GOT3 (cell line): ENCODE results near the gene GPR26.

Experiments
- DNase-seq: peaks from one replicate; lab custom pipeline; 2025; ENCODE audit warnings: mixed read lengths; lab: John Stamatoyannopoulos, UW

GPR26 gene

GRCh38 chr10:123648595-123648994 lies 17.6 kb upstream of the GPR26 start:
- DNase-seq = no peak

- no peak for DNase-seq
Measured at GRCh38 chr10:123649676-123650075, 16.5 kb upstream of the GPR26 start.

- DNase-seq = no peak
Measured at GRCh38 chr10:123651421-123652047, 14.6 kb upstream of the GPR26 start.

- DNase-seq = no peak
Measured at GRCh38 chr10:123655751-123656150, 10.4 kb upstream of the GPR26 start.

- no peak for DNase-seq
Measured at GRCh38 chr10:123663522-123663921, 2.6 kb upstream of the GPR26 start.

- DNase-seq = no peak
Measured at GRCh38 chr10:123665491-123666286, 466 bp upstream of the GPR26 start.

GRCh38 chr10:123669886-123670285 lies 3.7 kb downstream of the GPR26 start:
- no peak for DNase-seq

GRCh38 chr10:123673198-123673597 lies 7.0 kb downstream of the GPR26 start:
- DNase-seq = no peak

- no peak for DNase-seq
Measured at GRCh38 chr10:123674741-123675140, 8.6 kb downstream of the GPR26 start.

- no peak for DNase-seq
Measured at GRCh38 chr10:123675811-123676210, 9.7 kb downstream of the GPR26 start.

- no peak for DNase-seq
Measured at GRCh38 chr10:123677556-123677955, 11.4 kb downstream of the GPR26 start.

GRCh38 chr10:123678376-123678775 lies 12.2 kb downstream of the GPR26 start:
- DNase-seq = no peak

GRCh38 chr10:123681285-123681684 lies 15.1 kb downstream of the GPR26 start:
- no peak for DNase-seq

- DNase-seq = no peak
Measured at GRCh38 chr10:123682477-123682876, 16.3 kb downstream of the GPR26 start.

- DNase-seq = no peak
Measured at GRCh38 chr10:123683459-123683858, 17.3 kb downstream of the GPR26 start.

- DNase-seq = no peak
Measured at GRCh38 chr10:123683865-123684264, 17.7 kb downstream of the GPR26 start.

- no peak for DNase-seq
Measured at GRCh38 chr10:123685260-123685659, 19.1 kb downstream of the GPR26 start.

GRCh38 chr10:123687758-123688157 lies 21.6 kb downstream of the GPR26 start:
- DNase-seq = no peak

- no peak for DNase-seq
Measured at GRCh38 chr10:123689880-123690279, 23.7 kb downstream of the GPR26 start.

GRCh38 chr10:123703195-123703790 lies 37.1 kb downstream of the GPR26 start:
- DNase-seq = no peak

- no peak for DNase-seq
Measured at GRCh38 chr10:123704076-123704475, 37.9 kb downstream of the GPR26 start.

- no peak for DNase-seq
Measured at GRCh38 chr10:123704812-123705211, 38.7 kb downstream of the GPR26 start.

GRCh38 chr10:123706236-123706635 lies 40.1 kb downstream of the GPR26 start:
- DNase-seq = no peak
